Stimulated activated CD4-positive, alpha-beta T cell treated with anti-CD3 and anti-CD28 coated beads, Interleukin-15, amount 100 ng/mL, for 1 hour (primary cell): ENCODE measurements around the gene ACAT2.
"Not testable (repeated sequence)": the region's sequence is repeated elsewhere in the genome, so short reads cannot be mapped to it uniquely, and the experiment has no call there.

Experiments used
- DNase-seq, 2 donors: peaks; one replicate each; pipeline ENCODE4 v3.0.0-alpha.2; 2020; ENCODE audit warnings: low read depth in 1 of 2, low spot score in 1 of 2

Gene ACAT2

DNA sequence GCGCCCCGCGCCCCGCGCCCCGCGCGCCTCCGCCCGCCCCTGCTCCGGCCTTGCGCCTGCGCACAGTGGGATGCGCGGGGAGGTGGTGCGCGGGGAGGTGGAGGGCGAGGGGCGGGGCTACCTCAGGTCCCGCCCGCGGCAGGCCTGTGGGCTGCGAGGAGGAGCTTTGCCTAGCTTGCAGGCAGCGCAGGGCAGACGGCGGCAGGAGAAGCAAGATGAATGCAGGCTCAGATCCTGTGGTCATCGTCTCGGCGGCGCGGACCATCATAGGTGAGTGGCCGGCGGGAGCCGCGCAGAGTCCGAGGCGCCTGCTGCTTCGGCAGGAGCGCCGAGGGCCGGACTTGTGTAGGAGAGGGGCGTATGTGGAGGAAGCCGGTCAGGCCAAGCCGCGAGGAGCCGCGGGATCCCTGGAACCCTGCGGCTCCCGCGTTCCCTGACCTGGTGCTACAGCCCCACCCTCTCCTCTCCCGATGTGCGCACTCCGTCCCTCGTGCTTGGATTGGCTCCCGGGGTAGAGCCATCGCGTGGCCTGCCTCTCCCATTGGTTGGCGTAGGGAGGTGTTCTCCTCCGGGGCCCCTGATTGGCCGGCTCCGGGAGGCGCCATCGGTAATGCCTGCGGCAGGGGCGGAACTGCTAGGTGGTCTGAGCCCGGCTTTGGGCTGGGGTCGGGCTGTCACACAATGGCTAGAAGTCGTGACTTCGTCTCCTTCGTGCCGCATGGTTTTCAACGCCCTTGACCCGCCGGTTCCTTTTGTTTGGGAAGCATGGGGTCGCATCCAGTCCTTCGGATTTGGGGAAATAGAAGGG, at the start of gene ACAT2:
Gene ACAT2 (plus strand): TSS at position 173 of the 808 bp plus-strand sequence. CDS start 43 bp downstream, at position 216.
- peak; percentile 86 for DNase-seq

DNA sequence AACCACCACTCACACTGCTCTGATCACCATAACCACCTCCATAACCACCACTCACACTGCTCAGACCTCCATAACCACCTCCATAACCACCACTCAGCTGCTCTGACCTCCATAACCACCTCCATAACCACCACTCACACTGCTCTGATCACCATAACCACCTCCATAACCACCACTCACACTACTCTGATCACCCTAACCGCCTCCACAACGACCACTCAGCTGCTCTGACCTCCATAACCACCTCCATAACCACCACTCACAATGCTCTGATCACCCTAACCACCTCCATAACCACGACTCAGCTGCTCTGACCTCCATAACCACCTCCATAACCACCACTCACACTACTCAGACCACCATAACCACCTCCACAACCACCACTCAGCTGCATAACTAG, 49.5 kb upstream of the ACAT2 start:
- DNase-seq = not testable (repeated sequence)

DNA sequence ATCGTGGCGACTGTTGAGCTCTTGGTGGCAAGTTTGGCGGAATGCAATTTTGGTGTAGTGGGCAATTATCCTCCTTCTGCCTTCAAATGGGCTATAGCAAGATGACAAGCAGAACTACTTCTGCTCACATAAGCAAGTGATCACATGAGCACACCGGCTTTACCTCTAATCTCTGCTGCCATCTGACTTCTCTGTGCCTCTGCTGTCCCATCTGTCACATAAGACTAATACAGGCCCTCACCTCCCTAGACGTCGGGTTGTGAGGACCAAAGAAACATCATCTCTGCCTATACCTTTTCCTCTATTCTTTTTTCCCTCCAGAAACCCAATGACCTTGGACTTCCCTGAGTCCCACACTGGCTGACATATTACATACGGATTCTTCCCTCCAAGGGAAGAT, 47.9 kb upstream of the ACAT2 start:
- DNase-seq = no peak

DNA sequence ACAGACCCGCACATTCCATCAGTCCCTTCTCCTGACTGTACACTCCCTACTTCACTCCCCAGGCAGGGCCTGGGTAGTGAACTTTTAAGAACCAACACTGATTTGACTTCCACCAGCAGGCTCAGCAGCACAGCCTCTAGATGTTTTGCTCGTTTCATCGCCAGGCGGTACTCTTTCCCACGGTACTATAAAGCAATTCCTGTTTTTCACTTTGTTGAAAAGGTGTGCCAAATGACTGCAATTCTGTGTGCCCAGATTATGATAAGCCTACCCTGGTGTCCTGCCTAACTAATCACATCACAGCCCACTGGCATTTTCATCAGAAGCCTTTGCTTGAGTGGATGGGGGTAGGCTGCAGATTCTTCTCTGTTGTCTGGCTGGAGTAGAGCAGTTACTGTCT, 47.4 kb upstream of the ACAT2 start:
- no peak for DNase-seq

DNA sequence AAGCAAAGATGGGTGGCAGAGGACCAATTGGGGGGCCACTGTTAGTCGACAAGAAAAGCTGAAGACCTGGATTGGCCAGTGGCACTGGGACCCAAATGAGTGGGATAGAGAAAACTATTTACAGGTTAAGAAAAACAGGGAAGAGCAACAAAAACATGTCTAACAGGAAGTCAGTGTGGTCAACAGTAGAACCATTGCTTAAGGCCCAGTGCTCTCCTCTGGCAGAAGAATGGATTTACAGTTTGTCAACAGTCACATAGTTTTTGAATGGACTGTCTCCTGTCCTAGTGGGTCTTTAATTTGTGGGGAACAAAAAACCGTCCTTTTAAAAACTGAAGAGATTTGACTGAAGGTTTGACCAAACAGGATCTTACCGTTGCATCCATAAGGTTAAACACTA, 46.7 kb upstream of the ACAT2 start:
- no peak for DNase-seq

DNA sequence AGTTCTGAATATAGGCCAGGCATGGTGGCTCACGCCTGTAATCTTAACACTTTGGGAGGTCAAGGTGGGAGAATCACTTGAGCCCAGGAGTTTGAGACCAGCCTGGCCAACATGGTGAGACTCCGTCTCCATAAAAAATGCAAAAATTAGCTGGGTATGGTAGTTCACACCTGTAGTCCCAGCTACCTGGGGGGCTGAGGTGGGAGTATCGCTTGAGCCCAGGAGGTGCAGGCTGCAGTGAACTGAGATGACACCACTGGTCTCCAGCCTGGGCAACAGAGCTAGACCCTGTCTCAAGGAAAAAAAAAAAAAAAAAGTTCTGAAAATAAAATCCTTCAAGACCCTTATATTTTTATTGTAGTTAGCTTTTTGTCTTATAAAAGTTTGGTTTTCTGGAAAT, 46.2 kb upstream of the ACAT2 start:
- no peak for DNase-seq

DNA sequence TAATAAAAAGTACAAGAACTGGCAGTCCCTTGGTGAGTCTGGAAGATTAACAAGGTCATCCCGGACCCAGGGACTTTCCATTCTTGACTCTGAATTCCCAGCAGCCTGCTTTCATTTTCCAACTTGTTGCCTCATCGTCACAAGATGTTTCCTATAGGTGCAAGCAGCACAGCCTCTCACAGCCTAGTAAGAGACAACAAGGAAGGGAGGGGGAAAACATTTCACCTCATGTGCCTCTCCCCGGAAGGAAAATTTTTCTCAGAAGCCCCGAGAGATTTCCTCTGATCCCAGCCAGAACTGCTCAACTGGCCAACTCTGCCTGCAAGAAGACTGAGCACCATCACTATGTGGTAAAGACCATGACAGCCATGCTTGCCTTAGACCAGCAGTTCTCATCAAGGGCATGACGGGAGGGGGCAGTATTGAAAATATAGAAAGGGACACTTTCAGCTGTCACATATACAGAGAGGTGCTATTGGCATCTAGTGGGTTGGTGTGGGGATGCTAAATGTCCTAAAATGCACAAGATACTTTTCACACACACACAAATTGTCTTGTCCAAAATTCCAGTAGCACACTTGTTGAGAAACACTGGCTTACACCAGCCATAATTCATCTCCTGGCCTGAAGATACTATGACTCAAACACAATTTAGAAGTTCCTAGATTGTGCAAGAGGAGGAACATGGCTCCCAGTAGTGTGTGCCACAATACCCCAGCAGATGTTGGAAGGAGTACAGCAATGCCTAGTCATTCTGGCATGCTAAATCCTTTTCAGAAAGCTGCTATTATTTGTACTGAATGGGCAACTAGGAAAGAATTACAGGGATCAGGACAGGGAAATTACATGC, 45.4 kb upstream of the ACAT2 start:
- no peak for DNase-seq

DNA sequence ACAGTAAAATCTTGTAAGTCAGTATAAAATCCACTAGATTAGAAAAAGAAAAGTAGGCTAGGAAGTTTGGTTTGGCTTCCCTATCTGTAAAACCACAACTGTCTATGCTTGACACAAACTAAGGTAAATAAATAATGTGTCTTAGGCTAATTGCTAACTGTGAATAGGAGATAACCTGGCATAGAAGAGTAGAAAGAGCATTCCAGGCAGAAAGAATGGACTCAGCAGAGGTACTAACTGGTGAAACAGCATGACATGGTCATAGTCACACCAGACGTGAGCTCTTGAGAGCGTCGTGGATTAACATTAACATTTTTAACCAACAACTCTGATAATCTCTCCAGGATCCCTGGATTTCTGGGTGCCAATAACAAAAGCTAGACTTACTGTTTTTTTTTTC, 43.2 kb upstream of the ACAT2 start:
- DNase-seq = no peak

DNA sequence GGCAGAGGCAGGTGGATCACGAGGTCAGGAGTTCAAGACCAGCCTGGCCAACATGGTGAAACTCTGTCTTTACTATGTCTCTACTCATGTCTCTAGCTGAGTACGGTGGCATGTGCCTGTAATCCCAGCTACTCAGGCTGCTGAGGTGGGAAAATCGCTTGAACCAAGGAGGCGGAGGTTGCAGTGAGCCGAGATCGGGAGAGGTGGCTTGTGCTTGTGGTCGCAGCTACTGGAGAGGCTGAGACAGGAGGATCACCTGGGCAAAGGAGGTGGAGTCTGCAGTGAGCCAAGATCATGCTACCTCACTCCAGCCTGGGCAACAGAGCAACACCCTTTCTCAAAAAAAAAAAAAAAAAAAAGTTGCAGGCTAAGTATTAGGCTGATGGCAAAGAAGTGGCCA, 42.6 kb upstream of the ACAT2 start:
- no peak for DNase-seq

DNA sequence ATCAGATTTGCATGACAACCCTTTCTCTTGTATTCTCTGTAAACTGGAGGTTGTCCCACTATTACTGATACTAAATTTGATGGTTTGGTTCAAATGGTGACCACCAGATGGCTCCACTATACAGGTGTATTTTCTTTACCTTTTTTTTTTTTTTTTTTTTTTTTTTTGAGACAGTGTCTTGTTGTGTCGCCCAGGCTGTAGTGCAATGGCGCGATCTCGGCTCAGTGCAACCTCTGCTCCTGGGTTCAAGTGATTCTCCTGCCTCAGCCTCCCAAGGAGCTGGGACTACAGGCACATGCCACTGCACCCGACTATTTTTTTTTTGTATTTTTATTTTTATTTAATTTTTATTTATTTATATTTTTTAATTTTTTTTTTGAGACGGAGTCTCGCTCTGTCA, 41.1 kb upstream of the ACAT2 start:
- no peak for DNase-seq

DNA sequence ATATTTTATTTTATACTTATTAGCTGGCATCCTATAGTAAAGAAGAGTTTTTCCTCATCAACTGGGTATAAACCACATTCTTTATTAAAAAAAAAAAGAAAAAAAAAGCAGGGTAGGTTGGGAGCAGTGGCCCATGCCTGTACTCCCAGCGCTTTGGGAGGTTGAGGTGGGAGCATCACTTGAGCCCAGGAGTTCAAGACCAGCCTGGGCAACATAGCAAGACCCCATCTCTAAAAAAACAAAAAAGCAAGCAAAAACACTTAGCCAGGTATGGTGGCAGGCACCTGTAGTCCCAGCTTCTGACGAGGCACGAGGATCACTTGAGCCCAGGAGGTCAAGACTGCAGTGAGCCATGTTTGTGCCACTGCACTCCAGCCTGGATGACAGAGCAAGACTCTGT, 39.9 kb upstream of the ACAT2 start:
- DNase-seq = not testable (repeated sequence)

DNA sequence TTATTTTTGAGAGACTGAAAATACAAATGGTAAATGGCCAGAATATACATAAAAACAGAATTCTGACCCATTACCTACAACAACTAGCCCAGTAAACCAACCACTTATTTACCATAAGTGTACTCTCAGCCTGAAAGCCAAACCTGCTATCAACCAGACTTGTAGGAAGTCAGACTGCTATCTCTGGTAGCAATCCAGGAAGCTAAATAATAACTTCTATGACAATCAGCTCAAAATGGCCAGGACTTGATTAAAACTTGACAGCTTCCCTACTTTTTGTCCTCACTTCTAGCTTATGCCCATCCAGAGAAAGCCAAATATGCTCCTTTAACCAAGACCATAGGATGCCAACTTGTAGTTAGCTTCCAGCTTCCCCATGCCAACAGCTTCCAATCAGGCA, 39.2 kb upstream of the ACAT2 start:
- DNase-seq = no peak

DNA sequence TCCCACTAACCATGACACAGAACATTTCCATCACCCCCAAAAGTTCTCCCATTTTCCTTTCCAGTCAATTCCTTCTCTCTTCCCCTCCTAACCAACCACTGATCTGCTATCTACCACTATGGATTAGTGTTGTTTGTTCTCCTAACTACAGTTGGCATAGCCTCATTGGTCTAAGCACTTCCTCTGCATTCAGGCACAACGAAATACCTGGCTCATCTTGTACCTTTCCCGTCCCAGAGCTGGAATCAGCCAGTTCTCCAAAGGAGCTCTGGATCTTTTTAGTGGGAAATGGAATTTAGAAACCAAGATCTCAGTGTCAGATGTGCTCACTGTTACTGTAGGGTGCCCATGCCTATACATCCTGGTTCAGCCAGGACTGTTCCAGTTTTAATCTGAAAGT, 38.6 kb upstream of the ACAT2 start:
- no peak for DNase-seq

DNA sequence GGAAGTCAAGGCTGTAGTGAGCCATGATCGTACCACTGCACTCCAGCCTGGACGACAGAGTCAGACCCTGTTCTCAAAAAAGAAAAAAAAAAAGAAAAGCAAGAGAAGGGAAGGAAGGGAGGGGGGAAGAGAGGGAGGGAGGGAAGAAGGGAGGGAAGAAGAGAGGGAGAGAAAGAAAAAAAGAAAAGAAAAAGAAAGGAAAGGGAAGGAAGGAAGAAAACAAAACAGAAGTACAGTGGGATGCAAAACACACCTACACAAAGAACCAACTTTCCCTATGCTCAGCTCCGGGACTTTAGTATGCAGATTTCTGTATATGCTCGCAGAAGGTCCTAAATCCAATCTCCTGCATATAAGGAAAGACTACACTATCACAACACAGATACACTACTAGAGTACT, 37.1 kb upstream of the ACAT2 start:
- no peak for DNase-seq

DNA sequence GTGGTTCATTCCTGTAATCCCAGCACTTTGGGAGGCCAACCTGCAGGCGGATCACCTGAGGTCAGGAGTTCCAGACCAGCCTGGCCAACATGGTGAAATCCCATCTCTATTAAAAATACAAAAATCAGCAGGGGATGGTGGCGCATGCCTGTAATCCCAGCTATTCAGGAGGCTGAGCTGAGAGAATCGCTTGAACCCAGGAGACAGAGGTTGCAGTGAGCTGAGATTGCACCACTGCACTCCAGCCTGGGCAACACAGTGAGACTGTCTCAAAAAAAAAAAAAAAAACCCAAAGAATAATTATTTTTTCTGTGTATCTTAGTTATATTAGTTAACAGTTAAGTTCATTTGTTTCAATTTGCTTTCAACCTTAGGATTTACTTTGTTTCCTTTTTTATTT, 36.6 kb upstream of the ACAT2 start:
- DNase-seq = not testable (repeated sequence)

DNA sequence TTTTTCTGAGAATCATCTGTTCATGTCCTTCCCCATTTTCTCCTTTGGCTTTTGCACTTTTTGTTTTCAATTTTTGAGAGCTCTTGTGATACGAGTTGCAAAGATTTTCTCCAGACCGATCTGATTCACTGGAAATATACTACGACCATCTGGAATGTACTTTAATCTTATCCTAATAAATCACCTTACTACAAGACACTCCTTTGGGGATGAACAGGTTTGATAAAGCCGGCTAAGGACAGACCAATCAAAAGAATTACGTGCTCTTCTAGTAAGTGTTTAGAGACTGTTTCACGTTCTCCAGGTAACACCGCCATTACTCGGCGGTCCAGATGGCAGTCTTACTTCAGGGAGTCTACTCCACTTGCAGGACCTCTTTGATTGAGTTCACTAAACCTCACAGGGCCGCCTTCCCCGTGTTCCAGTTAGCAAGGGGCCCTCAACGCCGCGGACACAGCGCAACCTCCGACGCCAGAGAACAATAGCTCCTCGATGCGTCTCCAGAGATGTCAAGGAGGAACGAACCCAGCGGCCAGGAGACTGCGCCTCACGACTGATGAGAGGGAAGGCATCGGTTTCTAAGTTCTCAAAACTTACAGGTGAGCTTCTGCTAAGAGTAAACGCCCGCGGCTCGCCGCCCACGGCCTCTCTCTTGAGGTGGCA, 35.5 kb upstream of the ACAT2 start:
- no peak for DNase-seq

DNA sequence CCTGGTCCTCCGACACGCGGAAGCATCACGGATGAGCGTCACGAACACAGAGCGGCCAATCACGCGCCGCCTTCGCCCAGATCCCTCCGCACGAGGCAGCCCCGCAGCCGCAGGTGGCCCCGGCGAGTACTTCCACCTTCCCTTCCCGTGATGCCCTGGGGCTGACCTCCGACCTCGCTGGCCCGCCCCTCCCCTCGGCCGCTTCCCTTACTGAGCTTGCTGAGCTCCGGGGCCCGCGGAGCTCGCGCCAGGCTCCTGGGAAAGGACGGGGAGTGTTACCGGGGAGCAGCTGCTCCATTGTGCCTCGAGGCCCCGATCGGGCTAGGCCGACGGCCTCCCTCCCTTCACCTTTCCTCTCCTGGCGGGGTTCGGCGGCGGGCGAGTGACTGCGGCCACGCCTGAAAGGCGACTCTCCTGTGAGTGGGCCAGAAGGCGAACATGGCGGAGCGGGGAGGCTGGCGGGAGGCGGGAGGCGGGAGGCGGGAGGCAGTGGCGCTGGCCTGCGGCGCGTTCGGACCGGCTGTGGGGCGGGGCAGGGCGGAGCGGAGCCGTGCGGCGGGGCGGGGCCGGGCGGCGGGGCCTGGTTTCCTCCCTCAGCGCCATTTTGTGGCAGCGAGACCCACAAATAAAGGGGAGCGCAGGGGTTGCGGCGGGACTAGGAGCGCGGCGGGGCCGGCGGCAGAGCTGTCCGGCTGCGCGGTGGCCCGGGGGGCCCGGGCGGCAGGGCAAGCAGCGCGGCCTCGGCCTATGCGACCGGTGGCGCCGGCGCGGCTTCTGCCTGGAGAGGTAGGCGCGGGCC, 34.7 kb upstream of the ACAT2 start, which contains the start of gene WTAP:
Gene WTAP (plus strand): TSS at position 589 of the 799 bp plus-strand sequence. CDS start 8,760 bp downstream, outside the sequence.
- peak; percentile 94 to 95 for DNase-seq

DNA sequence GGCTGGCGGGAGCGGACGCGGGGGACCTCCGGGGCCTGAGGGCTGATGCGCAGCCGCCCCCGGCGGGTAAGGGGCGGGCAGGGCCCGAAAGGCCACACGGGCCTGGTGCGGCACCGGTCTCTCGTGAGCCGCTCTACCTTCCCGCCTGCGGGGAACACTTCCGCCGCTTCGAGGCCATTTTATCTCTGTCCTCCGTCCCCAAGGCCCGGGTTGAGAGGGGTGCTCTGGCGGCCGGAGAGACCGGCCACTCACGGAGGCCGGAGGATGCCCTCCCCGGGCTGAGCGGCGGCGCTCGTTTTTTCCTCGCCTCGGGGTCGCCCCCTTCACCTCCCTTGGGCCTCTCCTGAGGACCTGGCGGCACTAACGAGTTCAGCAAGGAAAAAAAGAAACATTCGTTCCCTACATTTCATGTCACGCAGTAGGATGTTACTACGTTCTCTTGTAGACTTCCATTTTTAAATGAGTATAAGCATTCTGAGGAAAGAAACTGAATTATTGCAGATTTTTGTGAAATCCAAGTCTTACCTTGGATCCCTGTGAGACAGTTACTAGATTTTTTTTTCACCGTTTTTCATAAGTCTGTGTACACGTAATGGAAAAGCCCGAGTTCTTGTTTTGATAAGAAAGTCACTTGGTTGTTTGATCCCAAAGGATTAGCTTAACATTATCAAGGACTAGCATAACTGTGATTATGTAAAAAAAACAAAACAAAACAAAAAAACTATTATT, 34.0 kb upstream of the ACAT2 start:
- DNase-seq = no peak

DNA sequence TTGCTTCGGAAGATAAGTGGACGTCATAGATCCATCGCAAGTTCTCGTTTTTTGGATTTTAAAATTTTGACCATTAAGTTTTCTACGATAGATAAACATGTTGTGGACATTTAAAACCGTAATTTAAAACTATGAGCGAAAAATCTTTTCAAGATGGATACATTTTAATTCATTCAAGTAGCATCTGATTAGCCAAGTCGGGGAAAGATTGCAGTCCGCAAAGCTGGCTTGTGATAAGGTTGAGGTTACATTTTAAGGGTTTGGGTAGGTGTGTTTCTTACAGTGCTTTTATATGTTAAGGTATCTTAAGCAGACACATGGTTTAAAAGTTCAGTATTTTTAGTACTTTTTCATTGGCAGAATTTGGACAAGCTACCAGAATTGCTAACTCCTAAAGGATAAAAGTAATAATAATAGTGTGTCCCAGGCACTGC, 33.3 kb upstream of the ACAT2 start:
- DNase-seq = no peak
